SK-N-SH treated with all-trans-retinoic acid at 6 μM for 48 hours (cell line): ENCODE results near the gene EGFL7.

ENCODE experiments used
- ARNTL ChIP-seq: fragments of 450-650 bp; formaldehyde crosslinking; IDR thresholded peaks from 2 replicates; pipeline ENCODE4 v1.5.0; 2020; ENCODE audit warnings: low read depth, mild to moderate bottlenecking, moderate library complexity, borderline replicate concordance
- CSRNP3 ChIP-seq: fragments of 250-450 bp; sonication (Bioruptor Pico); IDR thresholded peaks from 2 replicates; pipeline ENCODE4 v1.5.1; 2021; ENCODE audit warnings: mild to moderate bottlenecking, moderate library complexity
- OSR1 ChIP-seq: fragments of 250-450 bp; sonication (Bioruptor Pico); IDR thresholded peaks from 2 replicates; pipeline ENCODE4 v1.8.0; 2022; ENCODE audit warnings: moderate library complexity, mild to moderate bottlenecking, inconsistent platforms
- PATZ1 ChIP-seq: fragments of 250-450 bp; sonication (Bioruptor Pico); IDR thresholded peaks from 2 replicates; pipeline ENCODE4 v1.8.0; 2020; ENCODE audit warnings: mild to moderate bottlenecking, moderate library complexity, borderline replicate concordance
- POU6F1 ChIP-seq: fragments of 250-450 bp; sonication (Bioruptor Pico); IDR thresholded peaks from 2 replicates; pipeline ENCODE4 v1.8.0; 2021; ENCODE audit warnings: low read depth, mild to moderate bottlenecking, moderate library complexity, borderline replicate concordance
- PPARA ChIP-seq: fragments of 250-450 bp; sonication (Bioruptor Pico); IDR thresholded peaks from 2 replicates; pipeline ENCODE4 v1.5.0; 2020; ENCODE audit warnings: mild to moderate bottlenecking, borderline replicate concordance
- RARB ChIP-seq: fragments of 250-450 bp; sonication (Bioruptor Pico); IDR thresholded peaks from 2 replicates; pipeline ENCODE4 v1.8.0; 2021; ENCODE audit warnings: mild to moderate bottlenecking, moderate library complexity
- TSHZ2 ChIP-seq: fragments of 250-450 bp; sonication (Bioruptor Pico); IDR thresholded peaks from 2 replicates; pipeline ENCODE4 v1.5.0; 2020; ENCODE audit warnings: mild to moderate bottlenecking, moderate library complexity
- ZNF8 ChIP-seq: fragments of 450-650 bp; formaldehyde crosslinking; IDR thresholded peaks from 2 replicates; pipeline ENCODE4 v1.5.0; 2020; ENCODE audit warnings: mild to moderate bottlenecking, moderate library complexity

- TF ChIP-seq OSR1 (CRISPR knock-in tag) (no peak), PPARA (CRISPR knock-in tag) (no peak), CSRNP3 (no peak), TSHZ2 (no peak), POU6F1 (no peak), PATZ1 (no peak), ARNTL (CRISPR knock-in tag) (no peak), ZNF8 (CRISPR knock-in tag) (no peak), RARB (CRISPR knock-in tag) (no peak)
Observed at GRCh38 chr9:136707011-136707410, 44.3 kb downstream of the EGFL7 start.
